NT2/D1 (cell line): ENCODE measurements around the gene FAM107A.

Experiments used
- SUZ12 ChIP-seq: IDR thresholded peaks from 2 replicates; pipeline ENCODE4 v1.6.1; 2011; ENCODE audit not compliant: insufficient read length, insufficient read depth; ENCODE audit errors: extremely low read depth
- ZNF274 ChIP-seq: IDR thresholded peaks from 2 replicates; pipeline ENCODE4 v1.6.1; 2011; ENCODE audit warnings: mild to moderate bottlenecking, low read depth, low read length

- no peak for TF ChIP-seq ZNF274
- TF ChIP-seq SUZ12: no peak
Observed at GRCh38 chr3:58573640-58574039, 3.6 kb downstream of the FAM107A start.
